NCI-H345 (cell line): ENCODE measurements around the gene PPEF1.
"Not testable (repeated sequence)": the region's sequence is repeated elsewhere in the genome, so short reads cannot be mapped to it uniquely, and the experiment has no call there.

Experiments
- DNase-seq: peaks from one replicate; lab custom pipeline; 2025; lab: John Stamatoyannopoulos, UW

PPEF1 gene

DNA sequence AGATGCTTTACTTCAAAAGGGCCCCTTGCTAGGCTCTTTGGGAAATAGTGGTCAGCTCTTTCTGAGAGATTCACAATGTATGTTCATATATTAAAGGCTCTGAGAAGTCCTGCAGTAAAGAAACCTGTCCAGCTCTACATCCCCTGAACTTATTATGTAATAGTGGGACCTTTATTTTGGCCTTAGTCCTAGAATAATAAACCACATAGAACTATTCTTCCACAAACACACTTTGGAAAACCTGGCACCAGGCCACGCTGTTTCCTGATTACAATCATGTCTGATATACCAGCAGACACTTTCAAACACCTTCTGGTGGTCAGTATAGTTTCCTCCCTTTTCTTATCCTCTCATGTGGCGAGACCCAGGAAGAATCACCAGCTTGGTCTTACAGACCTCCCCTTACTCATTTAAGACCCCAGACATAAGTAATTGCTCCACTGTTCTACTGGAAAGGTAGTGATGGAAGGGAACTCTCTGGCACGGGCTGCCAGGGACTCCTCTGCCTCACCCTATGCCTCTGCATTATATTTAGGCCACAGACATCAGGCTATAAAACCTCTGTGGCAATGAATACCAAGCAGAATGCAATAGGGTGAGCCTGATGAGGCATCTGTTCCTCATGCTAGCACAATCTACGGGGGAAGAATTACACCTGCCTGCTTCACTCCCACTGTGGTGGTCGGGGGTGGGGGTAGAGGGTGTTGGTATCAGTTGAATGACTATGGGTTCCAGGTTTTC lies 5.7 kb upstream of the PPEF1 start:
- no peak for DNase-seq

DNA sequence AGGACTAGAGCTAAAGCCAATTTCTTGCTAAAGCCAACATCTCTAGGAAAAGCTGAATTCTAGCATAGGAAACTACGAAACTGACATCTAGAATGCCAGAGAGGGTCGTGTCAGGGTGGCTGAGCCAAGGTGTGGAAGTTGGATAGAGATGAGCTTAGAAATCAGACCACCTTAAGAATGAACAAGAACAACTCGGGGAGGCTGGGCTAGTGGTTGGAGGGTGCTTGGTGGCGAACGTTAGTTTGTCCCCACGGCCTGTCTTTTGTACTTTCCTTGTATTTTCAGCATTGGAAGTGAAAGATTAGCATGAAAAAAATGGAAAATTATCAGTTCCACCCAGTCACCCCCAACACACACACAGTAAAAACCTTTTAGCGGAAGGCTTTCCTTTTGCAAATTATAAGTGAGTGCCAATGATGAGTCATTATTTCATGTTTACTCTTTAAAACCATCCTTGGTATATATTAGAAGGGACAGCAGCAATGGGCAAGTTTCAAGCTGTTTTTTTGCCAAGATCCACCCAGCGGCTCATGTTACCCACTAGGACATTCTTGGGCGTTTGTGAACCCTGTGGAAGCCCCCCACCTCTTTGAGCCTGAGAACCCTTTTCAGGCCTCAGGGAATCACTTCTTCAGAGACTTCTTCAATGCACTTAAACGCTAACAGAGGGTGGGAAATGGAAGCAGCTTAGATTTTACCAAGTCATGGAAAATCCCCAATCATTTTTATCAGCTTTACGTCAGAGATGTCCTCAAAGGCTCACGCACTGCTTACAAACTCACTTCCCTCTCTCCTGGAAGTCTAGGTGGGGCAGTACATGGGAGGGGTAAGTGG lies 4.9 kb upstream of the PPEF1 start:
- DNase-seq, result no peak

DNA sequence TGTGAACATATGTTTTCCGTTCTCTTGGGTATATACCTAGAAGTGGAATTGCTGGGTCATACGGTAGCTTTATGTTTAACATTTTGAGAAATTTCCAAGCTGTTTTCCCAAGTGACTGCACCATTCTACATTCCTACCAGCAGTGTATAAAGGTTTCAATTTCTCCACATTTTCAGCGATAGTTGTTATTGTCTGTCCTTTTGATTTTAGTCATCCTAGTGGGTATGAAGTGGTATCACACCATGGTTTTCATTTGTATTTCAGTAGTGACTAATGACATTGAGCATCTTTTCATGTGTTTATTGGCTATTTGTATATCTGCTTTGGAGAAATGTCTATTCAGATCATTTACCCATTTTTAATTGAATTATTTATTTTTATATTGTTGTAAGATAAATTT lies 2.4 kb downstream of the PPEF1 start:
- no peak for DNase-seq

DNA sequence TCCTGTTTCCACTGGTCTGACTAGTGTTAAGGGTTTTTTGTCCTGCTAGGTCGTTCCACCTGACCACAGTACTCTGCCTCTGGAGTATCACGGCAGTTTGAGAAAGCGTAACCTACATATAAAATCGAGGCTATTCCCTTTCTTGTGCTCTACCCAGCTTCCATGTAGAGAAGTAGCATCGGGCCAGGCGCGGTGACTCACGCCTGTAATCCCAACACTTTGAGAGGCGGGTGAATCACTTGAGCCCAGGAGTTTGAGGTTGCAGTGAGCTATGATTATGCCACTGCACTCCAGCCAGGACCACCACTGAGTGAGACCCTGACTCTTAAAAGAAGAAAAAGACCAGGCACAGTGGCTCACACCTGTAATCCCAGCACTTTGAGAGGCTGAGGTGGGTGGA lies 7.5 kb downstream of the PPEF1 start:
- DNase-seq, result no peak

DNA sequence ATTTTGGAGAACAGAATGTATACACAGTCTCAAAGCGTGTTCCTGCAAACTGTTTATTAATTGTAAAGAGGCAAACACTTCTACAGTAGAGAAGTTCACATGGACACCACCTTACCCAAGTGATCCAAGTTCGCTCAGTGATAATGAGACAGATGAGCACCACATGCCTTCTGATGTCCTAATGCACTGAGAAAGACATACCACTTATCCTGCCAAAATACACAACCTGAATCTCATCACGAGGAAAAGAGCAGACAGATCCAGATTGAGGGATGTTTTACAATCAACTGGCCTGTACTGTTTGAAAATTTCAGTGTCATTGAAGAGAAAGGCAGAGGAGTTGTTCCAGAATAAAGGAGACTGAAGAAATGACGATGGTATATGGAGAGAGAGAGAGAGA lies 12.4 kb downstream of the PPEF1 start:
- no peak for DNase-seq

DNA sequence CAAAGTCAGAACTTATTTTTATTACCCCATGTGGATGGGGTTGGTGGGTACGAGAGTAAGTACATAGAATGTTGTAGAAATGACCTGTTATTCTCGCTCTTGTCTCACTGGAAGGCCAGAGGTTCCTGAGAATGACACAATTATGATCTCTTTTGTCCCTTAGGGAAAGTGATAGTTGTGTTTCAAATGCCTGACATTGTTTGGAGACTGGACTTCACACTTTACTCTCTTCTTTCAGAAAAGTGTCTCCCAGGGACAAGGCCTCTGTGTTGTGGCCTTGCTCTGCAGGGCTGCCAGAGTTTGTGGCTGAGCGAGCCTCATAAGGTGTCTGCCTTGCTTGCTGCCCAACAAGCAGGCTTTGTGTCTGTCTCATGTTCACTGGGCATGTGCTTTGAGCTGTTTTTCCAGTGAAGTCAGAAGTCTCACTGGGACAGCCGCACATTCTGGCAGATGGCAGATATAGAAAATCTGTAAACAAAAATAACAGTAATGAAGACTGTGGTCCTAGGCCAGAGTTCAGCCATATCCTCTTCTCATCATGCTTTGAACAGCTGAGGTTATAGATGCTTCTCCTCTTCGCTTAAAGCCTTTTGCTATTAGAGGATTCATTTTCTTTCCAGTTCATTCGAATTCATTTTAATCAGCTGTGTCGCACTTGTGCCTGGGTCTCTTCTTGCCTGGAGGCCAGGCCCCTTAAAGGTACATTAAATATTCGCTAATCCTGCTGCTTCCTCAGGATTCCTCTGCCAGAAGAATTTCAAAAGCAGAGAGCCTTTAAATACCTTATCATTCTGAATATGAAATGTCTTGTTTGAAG lies 14.4 kb downstream of the PPEF1 start:
- no peak for DNase-seq

DNA sequence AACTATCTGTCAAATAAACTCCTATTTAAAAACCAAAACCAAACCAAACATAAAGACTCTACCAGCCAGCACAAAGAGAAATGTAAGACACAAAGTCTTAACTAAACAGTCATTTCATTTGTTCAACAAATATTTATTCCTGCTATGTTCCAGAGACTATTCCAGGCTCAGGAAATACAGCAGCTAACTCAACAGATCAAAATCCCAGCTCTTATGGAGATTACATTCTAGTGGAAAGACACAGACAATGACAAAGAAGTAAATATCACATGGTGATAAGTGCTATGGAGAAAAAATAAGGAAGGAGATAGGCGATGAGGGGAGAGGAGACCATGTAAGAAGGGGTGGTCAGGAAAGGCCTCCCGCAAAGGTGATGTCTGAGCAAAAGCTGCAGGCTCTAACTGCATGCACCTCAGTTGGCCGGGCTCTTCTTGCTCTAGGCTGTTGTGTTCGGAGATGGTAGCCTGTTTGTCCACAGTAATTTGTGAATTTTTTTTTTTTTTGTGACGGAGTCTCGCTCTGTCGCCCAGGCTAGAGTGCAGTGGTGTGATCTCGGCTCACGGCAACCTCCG lies 15.1 kb downstream of the PPEF1 start:
- no peak for DNase-seq

DNA sequence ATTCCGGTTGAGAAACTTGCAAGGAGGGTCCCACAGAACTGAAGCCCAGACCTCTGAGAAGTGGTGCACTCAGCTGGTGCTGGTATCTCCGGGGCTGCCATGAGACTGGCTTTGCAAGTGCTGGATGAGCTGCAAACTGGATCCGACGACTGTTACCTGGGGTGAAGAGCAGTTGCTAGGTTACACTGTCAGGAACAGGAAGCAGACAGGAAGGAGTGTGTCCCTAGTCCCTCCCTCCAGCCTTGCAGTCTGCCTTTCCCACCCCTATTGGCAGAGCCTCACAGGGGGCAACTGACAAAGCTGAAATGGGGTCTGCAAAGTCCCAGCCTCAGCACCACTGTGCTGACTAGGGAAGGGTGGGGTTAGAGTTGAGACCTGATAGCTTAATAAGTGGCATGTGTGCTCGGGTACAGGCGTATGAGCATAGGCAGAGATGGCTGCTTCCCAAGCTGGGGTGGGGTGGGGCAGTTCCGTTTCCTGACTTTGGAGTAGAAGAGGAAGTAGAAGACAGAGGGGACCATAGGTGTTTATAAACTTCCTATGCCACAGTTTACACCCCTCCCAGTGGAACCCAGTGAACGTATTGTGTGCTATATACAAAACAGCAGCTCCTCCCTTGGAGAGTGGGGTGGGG lies 18.0 kb downstream of the PPEF1 start:
- DNase-seq, result no peak

DNA sequence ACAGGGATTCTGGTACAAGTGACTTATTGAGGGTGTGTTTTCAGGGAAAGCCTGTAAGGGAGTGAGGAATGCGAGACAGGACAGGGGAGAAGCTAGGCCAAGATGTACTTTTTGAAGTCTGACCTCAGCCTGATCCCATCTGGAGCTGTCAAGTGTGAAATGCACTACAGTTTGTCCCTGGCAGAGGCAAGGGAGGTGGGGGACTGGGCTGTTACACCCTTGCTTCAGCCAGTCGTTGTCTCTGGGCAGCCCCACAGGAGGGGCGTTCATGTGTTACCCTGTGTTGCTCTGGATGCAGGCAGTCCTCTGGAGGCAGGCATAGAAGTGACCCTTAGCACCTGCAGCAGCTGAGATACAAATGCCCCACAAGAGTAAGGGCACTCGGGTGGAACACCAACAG lies 25.8 kb downstream of the PPEF1 start:
- DNase-seq, result no peak

DNA sequence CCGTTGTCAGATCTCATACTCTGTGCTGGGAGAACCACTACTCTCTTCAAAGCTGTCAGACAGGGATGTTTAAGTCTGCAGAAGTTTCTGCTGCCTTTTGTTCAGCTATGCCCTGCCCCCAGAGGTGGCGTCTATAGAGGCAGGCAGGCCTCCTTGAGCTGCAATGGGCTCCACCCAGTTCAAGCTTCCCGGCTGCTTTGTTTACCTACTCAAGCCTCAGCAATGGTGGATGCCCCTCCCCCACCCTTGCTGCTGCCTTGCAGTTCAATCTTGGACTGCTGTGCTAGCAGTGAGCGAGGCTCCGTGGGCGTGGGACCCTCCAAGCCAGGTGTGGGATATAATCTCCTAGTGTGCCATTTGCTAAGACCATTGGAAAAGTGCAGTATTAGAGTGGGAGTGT lies 32.2 kb downstream of the PPEF1 start:
- DNase-seq, result peak; percentile 30

DNA sequence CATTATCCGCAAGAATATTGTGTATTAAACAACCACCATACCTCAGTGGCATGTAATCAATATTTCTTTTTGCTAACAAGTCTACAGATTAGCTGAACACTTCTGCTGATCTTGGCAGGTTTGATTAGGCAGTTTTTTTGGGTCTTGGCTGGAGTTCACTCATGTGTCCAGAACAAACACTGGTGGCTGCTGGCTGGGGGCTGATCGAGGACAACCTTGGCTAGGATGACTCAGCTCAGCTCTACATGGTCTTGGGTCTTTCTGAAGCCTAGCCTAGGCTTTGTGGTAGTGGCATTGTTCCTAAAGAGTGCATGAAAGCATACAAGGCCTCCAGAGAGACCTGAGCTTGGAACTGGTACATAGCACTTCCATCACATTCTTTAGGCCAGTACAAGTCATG lies 41.1 kb downstream of the PPEF1 start:
- no peak for DNase-seq

DNA sequence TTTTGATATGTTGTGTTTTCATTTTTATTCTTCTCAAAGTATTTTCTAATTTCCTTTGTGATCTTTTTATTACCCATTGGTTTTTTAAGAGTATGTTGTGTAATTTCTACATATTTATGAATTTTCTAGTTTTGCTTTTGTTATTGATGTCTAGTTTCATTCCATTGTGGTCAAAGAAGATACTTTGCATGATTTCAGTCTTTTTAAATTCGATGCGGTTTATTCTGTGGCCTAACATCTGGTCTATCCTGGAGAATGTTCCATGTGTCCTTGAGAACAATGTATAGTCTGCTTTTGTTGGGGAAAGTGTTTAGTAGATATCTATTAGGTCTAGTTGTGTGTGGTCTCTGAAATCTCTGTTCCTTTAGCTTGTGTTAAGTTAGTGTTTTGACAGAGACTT lies 46.2 kb downstream of the PPEF1 start:
- no peak for DNase-seq

DNA sequence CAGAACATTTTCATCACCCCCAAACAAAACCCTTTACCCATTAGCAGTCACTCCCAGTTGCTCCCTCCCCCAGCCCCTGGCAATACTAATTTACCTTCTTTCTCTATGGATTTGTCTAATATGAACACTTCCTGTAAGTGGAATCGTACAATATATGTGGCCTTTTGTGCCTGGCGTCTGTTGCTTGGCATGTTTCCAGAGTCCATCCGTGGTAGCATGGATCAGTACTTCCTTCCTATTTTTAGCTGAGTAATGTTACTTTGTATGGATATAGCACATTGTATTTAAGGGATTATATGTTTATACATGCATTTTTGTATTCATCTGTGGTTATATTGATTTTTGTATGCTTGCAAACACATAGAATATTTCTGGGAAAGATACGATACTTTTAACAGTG lies 48.2 kb downstream of the PPEF1 start:
- DNase-seq, result no peak

DNA sequence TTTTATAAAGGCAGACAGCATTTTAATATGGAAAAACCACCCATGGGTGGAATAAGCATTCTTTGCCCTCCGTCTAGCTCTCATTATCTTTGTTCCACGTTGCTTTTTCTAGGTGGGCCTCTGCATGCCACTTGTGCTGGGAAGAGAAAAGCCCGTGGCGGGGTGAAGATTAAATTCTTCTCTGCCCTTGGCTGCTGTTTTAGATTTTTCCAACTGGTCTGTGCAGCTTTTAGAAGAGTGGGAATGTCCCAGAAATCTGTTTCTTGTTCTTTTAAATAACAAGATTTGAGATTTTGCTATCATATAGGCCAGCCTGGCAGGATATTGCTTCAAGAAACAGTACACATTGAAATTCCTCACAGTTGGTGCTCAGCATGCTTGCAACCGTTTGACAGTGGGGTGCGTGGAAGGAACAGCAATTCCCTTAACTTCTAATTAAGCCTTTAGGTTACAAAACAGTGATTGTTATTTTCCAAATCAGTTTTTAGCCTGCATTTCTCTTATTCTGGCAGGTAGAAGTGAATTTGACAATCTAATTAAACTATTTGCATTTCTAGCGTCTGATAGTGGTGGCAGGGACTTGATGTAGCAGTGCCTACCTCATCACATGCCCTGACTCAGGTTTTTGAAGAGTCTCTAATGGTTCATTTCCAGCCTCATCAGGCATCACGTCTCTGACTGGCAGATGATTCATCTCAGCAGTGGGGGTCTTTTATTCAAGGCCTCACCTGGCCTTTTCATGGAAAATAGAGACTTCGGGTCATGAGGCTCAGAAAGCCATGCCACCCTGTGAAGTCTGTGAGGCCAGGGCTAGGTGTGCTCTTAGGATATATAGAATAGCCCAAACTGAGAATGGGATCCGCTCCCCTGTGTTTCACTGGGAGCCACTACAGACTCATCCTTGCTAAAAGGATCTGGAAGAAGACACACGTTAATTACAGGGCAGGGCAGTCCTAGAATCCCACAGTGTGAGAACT lies 50.8 kb downstream of the PPEF1 start:
- DNase-seq, result no peak

DNA sequence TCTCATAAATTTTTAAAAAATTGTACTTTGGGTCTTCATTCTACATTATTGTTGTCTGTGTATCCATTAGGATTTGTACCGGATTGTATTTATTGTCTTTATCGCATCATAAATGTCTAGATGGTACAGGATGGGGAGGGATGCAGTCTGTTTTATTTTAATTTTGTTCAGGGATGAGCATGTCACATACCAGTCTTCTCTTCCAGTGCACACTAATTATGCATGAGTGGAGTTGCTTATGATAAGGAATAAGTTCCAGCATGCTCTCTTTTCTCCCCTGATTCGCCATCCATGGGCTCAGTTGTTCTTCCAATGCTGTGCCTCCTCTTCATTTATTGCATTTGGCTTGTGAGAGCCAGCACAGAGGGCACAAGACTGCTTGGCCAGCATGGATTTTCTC lies 54.3 kb downstream of the PPEF1 start:
- DNase-seq, result no peak

DNA sequence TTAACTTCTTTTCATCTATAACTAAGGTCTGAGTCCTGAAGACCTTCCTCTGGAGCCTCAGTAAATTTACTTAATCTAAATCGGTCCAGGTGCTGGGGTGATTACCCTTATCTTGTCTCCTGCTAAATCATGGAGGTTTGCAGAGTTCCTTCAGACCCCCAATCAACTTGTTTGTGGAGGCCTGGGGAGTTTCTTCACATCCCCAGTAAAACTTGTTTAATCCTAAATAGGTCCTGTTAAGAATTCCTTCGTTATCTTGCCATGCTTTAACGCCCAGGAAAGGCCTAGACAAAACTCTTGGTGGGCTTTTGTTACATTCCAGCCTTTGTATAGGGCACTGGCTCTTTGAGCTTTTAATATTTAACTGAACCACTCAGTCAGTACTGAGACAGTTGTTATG lies 55.7 kb downstream of the PPEF1 start:
- DNase-seq, result not testable (repeated sequence)

DNA sequence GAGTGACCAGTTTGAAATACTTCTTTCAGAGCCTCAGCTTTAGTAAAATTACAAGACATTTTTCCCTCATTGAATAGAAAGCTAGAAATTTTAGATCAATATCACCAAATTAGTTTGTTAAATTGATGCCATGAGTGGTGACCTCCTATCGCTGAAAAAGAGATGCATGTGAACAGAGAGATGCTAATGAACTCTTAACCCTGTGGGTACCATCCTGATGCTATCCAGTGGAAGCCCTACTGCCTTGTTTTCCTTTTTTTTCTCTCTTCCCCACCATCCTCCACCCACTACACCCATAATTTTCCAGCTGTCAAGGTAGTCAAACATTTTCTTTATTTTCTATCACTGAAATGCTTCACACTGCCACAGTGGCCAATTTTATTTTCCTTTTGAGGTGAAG lies 61.9 kb downstream of the PPEF1 start:
- DNase-seq, result no peak

DNA sequence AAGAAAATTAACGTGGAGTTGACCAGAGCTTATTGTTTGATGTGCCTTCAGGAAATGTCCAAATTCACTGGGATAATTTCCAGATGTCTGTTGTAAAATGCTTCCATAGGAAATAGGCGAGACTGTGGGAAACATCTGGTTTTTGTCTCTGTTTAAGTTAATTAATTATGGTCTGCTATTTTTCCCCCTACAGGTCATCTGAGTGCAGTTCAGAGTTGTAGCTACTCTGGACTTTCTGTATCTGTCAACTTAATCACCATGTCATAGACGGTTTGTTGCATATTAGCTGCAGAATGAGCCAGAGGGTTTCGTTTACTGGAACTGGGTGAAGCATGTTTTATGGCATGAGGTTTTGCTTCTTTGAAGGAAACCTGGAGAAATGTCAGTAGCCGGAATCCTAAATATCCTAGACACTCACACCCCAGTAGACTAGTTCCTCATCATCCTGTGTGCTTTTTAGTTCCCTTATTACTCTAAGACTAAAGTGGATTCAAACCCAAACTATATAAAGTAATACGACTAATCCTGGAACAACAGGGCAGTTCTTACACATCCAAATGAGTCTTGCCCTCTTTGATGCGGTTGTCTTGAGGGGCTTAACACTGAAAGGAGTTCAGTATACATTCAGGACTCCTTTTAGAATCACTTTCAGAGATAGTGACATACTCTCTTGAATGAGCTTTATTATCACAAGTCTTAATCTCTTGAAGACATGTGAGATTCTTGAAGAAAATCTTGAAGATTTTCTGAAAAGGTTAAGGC lies 62.5 kb downstream of the PPEF1 start:
- no peak for DNase-seq

DNA sequence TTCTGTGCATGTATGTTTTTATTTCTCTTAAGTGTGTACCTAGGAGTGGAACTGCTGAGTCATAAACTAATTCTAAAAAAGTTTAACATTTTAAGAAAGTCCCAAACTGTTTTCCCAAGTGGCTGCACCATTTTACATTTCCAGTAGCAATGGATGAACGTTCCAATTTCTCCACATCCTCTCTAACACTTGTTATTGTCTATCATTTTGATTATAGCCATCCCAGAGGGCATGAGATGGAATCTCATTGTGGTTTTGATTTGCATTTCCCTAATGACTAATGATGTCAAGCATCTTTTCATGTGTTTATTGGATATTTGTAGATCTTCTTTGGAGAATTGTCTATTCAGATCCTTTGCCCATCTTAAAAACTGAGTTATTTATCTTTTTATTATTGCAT lies 82.5 kb downstream of the PPEF1 start:
- DNase-seq, result no peak

DNA sequence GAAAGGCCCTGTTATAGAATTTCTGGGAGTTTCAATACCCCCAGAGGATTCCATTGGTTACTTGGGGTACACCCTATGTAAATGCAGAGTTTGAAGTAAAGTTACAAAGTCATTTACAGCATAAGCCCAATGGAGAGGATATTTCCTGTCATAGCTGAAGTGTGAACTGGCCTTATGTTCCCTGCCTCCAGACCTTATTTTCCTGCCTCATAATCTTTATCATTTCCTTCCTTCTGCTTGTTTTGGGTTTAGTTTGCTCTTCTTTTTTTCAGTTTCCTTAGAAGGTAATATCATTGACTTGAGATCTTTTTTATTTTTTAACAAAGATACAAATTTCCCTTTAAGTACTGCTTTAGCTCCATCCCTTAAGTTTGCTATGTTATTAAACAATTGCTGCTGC lies 85.4 kb downstream of the PPEF1 start:
- DNase-seq, result no peak
